ENCODE measurements around the gene MAMDC2. TPM values are rescaled to one million over a fixed set of nuclear protein-coding genes. Genes with fewer than 3 reads are reported as not detected.

MAMDC2 gene
- total RNA-seq, 1 donor from 2014 or later = 28.7 TPM

DNA sequence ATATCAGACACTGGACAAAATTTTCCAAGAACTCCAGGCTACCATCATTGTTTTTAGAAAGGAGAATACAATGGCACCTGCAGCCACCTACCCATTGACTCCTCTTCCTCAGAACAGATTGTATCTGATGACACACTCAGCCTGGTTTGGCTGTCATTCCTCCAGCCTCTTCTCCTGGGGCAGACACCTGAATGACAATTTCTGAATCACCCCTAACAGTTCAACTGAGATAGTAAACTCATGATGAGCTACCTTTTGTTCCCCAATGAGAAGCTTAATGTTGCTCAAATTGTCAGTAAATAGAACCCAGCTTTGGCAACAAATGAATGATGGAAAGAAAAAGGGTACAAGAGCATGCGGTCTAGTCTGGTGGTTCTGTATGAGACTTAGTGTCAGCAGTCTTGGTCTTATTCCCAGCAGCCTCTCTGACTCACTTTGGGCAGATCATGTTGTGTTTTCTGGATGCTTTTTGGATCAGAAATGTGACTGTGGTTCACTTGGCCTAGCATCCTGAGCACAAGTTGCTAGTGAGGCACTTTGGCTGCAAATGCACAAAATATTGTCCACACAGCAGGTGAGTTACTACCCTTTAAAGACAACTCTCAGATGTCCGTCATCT is 78.3 kb downstream of the MAMDC2 start:
- no peaks in the 10 kb centered on the region for H3K27me3 ChIP-seq
- H3K79me2 ChIP-seq (ENCODE audit: low read depth) = no peaks in the 10 kb centered on the region
- Mint-ChIP-seq H3K27ac (no peak overlapping the region), H3K4me3 (no peak overlapping the region), H3K36me3 (no peaks in the 10 kb centered on the region), H3K27me3 (ENCODE audit: insufficient read depth, low read depth) (peaks cover 2% of the 10 kb centered on the region), H3K4me1 (no peaks in the 10 kb centered on the region), H3K9me3 (no peaks in the 10 kb centered on the region)
- no peaks in the 10 kb centered on the region for H4K20me1 ChIP-seq (ENCODE audit: low read depth)
- no peaks in the 10 kb centered on the region for H3K4me1 ChIP-seq
- no peaks in the 10 kb centered on the region for H3F3A ChIP-seq (ENCODE audit: low read depth)
- H3K9me3 ChIP-seq (ENCODE audit: low read depth) = no peaks in the 10 kb centered on the region
- no peak overlapping the region for H3K4me3 ChIP-seq
- no peak overlapping the region for H3K9ac ChIP-seq
- H3K27ac ChIP-seq = no peak overlapping the region
- no peak overlapping the region for H2AFZ ChIP-seq (replicated peaks)
- TF ChIP-seq EZH2phosphoT487 (IDR thresholded peaks at IDR 0.05) (no peak), CTCF (IDR thresholded peaks at IDR 0.05) (no peak), EZH2 (IDR thresholded peaks at IDR 0.05) (no peak)
- H3K4me2 ChIP-seq = no peak overlapping the region
- H3K36me3 ChIP-seq = no peaks in the 10 kb centered on the region
- no peak for DNase-seq (ENCODE audit: low spot score)

- Histone ChIP-seq H3F3A (ENCODE audit: low read depth) (no peaks in the 10 kb centered on the region), H3K79me2 (ENCODE audit: low read depth) (no peaks in the 10 kb centered on the region), H3K4me1 (no peaks in the 10 kb centered on the region), H4K20me1 (ENCODE audit: low read depth) (no peaks in the 10 kb centered on the region), H3K9me3 (ENCODE audit: low read depth) (no peaks in the 10 kb centered on the region), H3K27ac (no peak overlapping the region), H3K4me3 (no peak overlapping the region), H3K9ac (no peak overlapping the region), H3K4me2 (no peak overlapping the region), H3K36me3 (no peaks in the 10 kb centered on the region), H2AFZ (replicated peaks) (no peak overlapping the region), H3K27me3 (no peaks in the 10 kb centered on the region)
- TF ChIP-seq EZH2 (IDR thresholded peaks at IDR 0.05) (no peak), EZH2phosphoT487 (IDR thresholded peaks at IDR 0.05) (no peak), CTCF (IDR thresholded peaks at IDR 0.05) (no peak)
- H3K27me3 Mint-ChIP-seq (ENCODE audit: insufficient read depth, low read depth) = peaks cover 2% of the 10 kb centered on the region
- DNase-seq (ENCODE audit: low spot score) = no peak
- H3K27ac Mint-ChIP-seq = no peak overlapping the region
- H3K36me3 Mint-ChIP-seq = no peaks in the 10 kb centered on the region
- H3K9me3 Mint-ChIP-seq = no peaks in the 10 kb centered on the region
- H3K4me1 Mint-ChIP-seq = no peaks in the 10 kb centered on the region
- H3K4me3 Mint-ChIP-seq = no peak overlapping the region
Measured at GRCh38 chr9:70123695-70124094, 80.0 kb downstream of the MAMDC2 start.

DNA sequence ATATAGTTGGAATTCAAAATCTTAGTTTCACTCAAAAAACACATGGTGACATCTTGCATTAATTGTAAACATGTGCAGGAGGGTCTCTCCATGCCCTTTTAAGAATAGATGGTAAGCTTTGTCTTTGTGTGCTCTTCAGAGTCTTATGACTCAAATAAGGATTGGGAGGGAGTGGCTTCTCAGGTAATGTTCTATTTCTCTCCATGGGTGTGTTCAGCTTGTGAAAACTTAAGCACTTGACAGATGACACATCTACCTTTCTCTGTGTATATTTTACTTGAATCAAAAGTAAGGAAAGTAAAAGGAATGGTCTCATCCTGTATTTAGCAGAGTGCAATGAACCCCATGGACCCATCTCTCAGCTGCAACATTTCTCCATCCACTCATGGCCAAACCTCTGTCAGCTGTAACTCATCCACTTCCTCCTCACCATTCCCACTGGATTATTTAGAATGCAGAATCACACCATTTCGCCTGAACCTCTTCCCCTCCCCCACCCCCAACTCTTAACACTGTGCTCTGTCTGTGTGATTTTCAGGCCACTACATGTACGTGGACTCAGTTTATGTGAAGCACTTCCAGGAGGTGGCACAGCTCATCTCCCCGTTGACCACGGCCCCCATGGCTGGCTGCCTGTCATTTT is 82.1 kb downstream of the MAMDC2 start:
- TF ChIP-seq EZH2phosphoT487 (IDR thresholded peaks at IDR 0.05) (no peak), EZH2 (IDR thresholded peaks at IDR 0.05) (no peak), CTCF (IDR thresholded peaks at IDR 0.05) (no peak)
- Histone ChIP-seq H3K36me3 (no peaks in the 10 kb centered on the region), H3K4me1 (no peaks in the 10 kb centered on the region), H3K79me2 (ENCODE audit: low read depth) (no peaks in the 10 kb centered on the region), H3K9me3 (ENCODE audit: low read depth) (no peaks in the 10 kb centered on the region), H3F3A (ENCODE audit: low read depth) (no peaks in the 10 kb centered on the region), H2AFZ (replicated peaks) (no peak overlapping the region), H3K9ac (no peak overlapping the region), H3K27me3 (no peaks in the 10 kb centered on the region), H3K4me2 (no peak overlapping the region), H3K27ac (no peak overlapping the region), H3K4me3 (no peak overlapping the region), H4K20me1 (ENCODE audit: low read depth) (no peaks in the 10 kb centered on the region)
- Mint-ChIP-seq H3K4me3 (no peak overlapping the region), H3K4me1 (no peaks in the 10 kb centered on the region), H3K27me3 (ENCODE audit: insufficient read depth, low read depth) (peaks cover 2% of the 10 kb centered on the region), H3K27ac (no peak overlapping the region), H3K36me3 (no peaks in the 10 kb centered on the region), H3K9me3 (no peaks in the 10 kb centered on the region)
- no peak for DNase-seq (ENCODE audit: low spot score)
